GM18870 (cell line): Measurements from ENCODE around the gene ARHGAP26.

Experiments
- ATAC-seq: cut with Tn5 transposase; IDR thresholded peaks from one replicate; pipeline ENCODE4 v1.9.1; 2021; ENCODE audit warnings: moderate library complexity; ENCODE audit not compliant: unreplicated experiment

The ARHGAP26 gene

DNA sequence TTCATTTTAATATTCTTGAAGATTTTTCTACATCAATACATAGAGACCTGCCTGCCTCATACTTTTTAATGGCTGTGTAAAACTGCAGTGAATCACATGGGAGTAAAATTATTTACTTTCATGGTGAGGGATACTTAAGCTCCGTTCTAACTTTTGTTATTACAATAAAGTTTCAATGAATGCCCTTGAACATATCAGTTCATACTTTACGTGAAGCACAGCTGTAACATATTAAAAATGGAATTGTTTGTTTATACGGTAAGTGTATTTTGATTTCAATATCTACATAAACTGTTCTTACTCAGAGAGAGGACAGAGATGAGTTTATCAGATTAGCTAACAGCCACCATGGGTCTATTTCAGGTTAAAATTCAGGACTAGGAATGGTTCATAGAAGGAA is 478.2 kb downstream of the ARHGAP26 start:
- ATAC-seq, result no peak

DNA sequence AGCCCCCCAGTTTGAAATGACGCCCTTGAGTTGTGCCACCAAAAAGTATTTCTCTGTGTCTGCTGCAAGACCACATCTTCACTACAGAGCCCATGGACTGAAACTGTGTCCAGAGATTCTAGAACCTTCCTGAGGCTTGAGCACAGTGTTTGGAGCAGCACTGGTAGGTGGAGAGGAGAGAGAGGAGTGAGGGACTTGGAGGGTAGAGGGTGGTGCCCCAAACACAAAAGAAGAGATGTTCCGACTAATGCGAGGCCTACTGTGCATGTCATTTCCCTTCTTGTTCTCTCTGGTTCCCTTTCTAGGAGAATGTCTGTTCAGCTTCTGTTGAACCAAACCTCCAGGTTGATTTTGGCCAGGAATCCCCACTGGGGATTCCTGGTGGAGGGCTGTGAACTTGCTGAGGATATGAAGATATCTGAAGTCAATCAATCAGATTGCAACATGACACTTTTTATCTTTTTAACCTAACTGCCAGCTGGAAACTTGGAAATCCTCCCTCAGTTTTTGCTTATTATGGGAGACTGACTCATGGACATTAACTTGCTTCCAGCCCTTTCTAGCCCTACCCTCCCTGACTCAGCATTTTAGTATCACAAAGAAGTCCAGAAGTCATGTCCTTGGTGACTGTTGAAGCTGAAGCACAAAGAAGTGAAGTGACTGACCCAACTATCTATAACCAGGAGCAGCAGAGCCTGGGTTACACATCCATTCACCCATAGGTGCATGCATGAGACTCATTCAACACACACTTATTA is 478.8 kb downstream of the ARHGAP26 start:
- no peak for ATAC-seq

DNA sequence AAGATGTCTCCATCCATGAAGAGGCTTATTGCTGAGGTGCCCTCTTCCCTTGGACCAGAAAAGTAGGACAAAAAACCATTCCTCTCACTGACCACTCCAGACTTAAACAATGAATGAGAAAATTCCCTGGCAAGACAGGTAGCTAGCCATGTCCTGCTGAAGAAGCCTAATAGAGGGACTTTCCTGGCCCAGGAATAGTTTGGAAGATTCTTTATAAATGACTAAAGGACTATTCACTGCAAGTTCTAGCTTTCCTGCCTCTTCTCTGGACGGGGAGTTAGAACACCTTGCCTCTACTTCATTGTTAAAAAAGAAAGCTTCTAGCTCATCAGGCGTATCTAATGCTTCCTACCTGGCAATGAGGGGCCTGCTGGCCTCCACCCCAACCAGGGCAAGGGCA is 479.7 kb downstream of the ARHGAP26 start:
- ATAC-seq, result no peak

DNA sequence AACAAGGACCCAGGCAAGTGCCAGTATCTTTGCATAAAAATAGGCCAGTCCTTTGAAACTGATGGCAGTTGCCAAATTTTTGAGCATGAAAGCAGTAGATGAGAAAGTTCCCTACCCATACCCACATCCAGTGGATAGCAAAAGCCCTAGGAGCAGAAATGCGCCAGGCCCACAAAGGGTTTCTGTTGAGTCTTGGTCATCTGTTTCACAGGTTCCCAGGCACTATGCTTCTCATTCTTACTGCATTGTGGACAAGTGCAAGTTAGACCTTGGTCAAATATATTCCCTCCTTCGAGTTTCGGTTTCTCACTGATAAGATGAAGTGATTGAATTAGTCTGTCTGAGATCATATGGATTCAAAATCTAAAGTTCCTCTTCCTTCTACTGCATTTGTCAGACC is 481.0 kb downstream of the ARHGAP26 start:
- ATAC-seq, result peak; percentile 55

DNA sequence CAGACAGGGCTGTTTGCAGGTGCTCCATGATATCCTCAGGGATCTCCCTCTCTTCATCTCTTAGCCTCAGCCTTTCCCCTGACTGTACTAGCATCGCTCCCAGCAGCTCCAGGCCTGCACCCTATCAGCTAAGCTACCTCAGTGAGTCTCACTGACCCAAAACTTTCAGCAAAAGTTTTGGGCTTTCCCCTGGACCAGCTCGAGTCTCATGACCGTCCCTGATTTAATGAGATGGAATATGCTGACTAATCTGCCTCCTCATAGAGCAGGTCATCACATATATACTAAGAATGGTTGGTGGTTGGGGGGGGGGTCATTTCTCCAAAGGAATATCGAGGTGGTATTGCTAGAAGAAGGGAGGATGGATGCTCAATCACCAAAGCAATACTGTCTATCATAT is 481.8 kb downstream of the ARHGAP26 start:
- ATAC-seq, result no peak

DNA sequence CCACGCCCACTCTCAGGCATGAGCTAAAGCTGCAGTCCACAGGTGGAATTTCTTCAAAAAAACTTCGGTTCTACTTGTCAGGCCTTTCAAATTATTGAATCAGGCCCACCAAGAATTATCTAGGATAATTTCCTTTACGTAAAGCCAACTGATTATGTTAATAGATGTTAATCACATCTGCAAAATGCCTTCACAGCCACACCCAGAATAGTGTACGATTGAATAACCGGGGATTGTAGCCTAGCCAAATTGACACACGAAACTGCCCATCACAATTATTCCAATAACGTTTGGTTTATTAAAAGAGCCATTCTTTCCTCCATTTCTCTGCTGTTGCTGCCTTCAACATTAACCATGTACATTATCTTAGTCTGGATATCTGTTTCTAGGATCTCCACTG is 484.6 kb downstream of the ARHGAP26 start:
- no peak for ATAC-seq

DNA sequence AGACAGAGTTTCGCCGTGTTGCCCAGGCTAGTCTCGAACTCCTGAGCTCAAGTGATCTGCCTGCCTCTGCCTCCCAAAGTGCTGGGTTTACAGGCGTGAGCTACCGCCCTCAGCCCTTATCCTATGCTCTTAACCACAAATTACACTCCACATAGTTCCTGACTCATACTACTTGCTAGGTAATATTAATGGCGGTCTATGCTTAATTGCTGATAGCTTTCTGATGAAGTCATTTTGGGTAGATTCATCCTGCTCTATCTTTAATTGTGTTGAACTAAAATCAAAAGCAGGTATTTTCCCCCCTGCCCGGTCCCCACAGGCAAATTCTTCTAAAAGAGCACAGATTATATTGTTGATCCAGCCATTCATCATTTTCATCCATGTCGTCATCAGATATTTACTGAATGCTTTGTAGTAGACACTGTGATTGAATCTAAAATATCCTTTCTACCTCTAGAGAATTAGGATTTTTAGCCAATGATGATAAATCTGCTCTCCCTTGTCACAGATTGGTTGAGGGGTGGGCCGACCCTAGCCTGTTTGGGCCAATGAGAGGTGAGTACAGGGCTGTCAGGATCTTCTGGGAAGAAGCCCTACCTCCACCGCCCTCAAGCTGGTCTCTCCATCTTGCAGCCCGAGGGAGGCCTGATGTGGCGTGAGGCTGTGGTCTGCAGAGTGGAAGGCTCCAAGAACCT is 488.5 kb downstream of the ARHGAP26 start:
- ATAC-seq, result no peak

DNA sequence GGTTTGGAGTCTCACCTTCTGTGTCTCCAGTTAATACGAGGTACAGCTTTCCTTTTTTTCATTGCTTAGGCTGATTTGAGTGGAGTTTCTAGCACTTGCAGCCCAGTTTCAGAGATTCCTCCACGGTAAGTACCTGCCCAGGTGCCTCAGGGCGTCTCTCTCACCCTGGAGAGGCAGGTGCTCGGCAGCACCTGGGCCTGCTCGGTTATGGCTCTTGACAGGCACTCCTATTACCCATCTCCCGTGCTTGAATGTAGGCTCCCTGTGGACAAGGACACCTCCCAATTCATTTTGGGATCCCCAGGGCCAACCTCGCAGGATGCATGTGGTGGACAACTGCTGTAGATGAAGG is 489.1 kb downstream of the ARHGAP26 start:
- ATAC-seq, result no peak

DNA sequence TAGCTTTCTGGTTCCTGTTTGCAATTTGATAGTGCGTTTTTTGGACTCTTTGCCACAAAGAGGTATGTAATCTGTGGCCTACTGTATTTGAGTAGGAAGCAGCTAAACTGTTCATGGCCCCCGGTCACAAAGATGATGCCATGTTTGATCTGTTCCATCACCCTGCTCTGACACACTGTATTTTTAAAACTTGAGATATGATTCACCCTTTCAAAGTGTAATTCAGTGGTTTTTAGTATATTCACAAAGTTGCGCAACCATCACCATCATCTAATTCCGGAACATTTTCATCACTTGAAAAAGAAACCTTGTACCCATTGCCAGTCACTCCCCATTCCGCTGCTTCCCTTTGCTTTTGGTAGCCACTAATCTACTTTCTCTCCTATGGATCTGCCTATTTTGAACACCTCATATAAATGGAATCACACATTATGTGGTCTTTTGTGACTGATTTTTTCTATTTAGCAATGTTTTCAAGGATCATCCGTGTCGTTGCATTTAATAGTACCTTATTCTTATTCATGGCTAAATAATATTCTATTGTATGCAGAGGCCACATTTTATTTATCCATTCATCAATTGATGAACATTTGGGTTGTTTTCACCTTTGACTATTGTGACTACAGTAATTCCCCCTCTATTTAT is 491.7 kb downstream of the ARHGAP26 start:
- ATAC-seq, result no peak

DNA sequence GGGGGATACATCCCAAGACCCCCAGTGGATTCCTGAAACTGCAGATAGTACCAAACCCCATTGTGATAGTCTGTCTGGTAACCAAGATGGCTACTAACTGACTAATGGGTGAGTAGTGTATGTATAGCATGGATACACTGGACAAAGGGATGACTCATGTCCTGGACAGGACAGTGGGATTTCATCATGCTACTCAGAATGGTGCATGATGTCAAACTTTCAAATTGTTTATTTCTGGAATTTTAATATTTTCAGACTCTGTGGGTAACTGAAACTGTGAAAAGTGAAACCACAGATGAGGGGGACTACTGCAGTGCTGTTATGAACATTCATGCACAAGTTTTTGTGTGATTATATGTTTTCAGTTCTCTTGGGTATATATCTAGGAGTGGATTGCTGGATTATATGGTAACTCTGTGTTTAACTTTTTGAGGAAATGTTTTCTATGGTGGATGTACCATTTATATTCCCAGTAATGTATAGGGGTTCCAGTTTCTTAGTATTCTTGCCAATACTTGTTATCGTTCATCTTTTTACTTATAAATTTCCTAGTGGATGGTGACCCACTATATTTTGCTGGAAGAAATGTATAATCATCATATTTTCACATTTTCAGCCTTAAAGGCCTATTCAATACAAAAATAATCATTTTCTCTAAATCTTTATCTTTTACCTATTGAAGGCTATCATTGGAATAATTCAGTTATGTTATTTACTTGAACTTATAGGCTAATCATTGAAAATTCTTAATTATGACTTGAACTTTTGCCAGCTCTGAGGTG is 492.4 kb downstream of the ARHGAP26 start:
- peak; percentile 87 for ATAC-seq

DNA sequence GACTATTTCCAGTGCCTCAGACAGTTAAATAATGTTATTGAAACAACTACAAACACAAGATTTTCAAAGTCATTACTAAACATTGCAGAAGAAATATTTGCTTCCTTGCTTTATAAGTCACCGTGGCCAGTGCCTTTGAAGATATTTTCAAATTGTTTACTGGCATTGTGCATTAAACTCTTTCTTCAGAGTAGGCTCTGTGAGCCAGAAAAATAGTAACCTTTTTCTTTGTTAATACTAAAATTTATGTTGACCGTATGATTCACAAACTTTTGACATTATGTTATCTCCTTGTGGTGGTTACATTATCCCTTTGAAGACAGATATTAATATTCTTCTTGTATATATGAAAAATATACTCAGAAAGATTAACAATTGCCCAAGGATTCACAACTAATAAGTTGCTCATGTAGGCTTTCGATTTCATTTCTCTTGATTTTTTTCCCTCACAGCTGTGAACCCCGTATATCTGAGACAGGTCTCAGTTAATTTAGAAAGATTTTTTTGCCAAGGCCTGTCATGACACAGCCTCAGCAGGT is 493.2 kb downstream of the ARHGAP26 start:
- ATAC-seq, result no peak

DNA sequence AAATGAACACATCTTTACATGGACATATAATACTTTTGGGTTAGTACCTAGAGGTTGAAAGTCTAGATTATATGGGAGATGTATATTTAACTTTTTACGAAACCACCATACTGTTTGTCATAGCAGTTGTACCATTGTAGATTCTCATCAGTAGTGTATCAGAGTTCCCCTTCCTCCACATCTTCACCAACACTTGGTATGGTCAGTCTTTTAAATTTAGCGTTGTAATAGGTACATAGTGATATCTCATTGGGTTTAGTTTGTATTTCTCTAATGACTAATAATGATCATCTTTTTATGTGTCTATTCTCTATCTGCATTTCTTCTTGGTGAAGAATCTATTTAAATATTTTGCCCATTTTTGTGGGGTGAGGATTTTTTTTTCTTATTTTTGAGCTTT is 495.8 kb downstream of the ARHGAP26 start:
- no peak for ATAC-seq

DNA sequence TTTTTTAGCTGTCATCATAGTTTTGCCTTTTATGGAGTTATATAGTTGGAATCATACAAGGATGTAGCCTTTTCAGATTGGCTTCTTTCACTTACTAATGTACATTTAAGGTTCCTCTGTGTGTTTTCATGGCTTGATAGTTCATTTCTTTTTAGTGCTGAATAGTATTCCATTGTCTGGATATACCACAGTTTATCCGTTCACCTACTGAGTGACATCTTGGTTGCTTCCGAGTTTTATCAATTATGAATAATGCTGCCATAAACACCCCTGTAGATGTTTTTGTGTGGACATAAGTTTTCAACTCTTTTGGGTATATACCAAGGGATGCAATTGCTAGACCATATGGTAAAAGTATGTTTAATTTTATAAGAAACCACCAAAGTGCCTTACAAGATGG is 497.0 kb downstream of the ARHGAP26 start:
- no peak for ATAC-seq

DNA sequence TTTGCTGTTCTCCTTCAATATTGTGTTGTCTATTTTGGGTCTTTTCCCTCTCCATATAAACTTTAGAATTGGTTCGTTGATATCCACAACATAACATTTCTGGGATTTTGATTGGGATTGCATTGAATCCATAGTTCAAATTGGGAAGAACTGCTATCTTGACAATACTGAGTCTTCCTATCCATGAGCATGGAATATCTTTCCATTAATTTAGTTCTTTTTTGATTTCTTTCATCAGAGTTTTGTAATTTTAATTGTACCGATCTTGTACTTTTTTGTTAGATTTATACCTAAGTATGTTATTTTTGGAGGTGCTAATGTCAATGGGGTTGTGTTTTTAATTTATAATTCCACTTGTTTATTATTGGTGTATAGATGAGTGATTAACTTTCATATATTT is 498.2 kb downstream of the ARHGAP26 start:
- no peak for ATAC-seq

DNA sequence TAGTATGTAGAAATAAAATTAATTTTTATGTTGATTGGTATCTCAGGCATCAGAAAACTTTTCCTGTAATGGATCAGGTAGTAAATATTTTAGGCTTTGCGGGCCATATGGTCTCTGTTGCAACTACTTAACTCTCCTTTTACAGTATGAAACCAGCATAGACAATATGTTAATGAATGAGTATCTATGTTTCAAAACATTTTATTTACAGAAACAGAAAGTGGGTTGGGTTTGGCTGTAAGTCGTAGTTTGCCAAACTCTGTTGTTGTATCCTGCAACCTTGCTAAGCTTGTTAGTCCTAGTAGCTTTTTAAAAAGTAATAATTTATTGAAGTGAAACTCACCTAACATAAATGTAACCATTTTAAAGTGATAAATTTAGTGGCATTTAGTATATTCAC is 501.3 kb downstream of the ARHGAP26 start:
- no peak for ATAC-seq

DNA sequence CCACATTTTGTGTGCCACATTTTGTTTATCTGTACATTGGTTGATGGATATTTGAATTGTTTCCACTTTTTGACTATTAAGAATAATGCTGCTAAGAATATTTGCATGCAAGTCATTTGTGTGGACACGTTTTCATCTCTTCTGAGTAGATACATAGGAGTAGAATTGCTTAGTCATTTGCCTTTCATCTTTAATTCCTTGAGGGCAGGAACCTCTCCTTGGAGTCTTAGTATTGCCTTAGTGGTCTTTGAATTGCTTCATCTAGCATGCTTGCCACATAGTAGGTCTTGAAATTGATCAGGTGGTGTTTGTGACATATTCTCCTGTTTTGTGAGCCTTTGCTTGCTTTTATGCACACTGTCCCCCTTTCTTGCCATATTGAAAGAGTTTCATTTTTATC is 504.8 kb downstream of the ARHGAP26 start:
- no peak for ATAC-seq

DNA sequence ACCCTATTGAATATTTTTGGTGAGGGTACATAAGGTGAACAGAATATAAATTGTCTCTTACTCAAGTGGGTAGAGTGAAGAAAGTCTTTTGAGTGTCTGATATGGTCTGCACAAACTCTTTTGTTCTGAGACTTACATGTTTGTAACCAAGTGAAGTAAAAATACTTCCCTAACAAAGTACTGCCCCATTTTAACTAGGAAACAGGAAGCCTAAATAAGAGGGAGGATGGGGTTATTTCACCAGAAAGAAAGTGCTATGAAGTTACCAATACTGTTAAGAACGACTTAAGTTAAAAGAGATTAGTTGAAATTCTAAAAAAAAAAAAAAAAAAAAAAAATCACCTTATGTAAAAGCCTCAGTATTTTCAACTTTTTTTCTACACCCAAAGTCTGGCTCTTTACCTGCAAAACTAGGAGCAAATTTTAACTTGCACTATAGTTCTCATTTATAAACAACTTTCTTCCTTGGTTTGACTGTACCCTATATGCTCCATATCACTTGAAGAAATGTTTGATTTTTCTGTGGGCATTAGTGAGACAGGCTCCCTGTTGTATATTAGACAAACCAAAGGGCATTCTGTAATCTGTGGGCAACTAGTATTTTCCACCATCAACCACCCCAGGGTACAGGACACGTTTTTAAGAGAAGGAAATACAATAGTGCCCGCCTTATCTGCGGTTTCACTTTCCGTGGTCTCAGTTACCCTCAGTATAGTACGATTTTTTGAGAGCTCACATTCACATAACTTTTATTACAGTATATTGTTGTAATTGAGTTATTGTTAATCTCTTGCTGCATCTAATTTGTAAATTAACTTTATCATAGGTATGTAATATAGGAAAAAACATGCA is 505.6 kb downstream of the ARHGAP26 start:
- no peak for ATAC-seq

DNA sequence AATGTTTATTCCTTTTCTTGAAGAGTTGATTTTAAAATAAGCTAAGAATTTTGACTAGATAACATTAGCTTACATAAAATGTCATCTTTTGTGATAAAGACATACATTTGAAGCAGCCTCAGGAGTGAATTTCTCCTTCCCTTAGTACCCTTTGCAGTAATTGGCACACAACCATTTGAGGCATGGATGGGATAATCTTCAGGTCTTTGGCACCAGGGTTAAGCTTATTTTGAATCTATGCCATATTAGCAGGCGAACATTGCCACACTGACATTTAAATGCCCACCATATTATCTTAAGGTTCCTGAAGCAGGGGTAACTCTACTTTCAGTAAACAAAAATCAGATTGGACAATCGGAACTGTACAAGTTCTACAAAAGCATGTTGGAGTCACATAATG is 507.4 kb downstream of the ARHGAP26 start:
- no peak for ATAC-seq
